Vagina (tissue), 2 donors: Measurements from ENCODE around the gene RAB29.

Experiments
- POLR2AphosphoS5 ChIP-seq, 2 donors: sonication (generic); formaldehyde crosslinking; IDR thresholded peaks; one replicate each; pipeline ENCODE4 v1.9.0; 2017; ENCODE audit warnings: antibody characterized with exemption in 2 of 2, mild to moderate bottlenecking in 2 of 2, low read depth in 1 of 2; ENCODE audit not compliant: insufficient read depth in 1 of 2
- TF ChIP-seq, protein P1 (sequence below), 3 experiments: fragments of 450-650 bp in 2 of 3; fragments of 200-600 bp in 1 of 3; sonication (generic) in 1 of 3; IDR thresholded peaks; one replicate each; pipeline ENCODE4 v1.5.1; 2017 to 2019; ENCODE audit warnings: antibody characterized with exemption in 3 of 3, mild to moderate bottlenecking in 2 of 3, moderate library complexity in 2 of 3

DNA sequence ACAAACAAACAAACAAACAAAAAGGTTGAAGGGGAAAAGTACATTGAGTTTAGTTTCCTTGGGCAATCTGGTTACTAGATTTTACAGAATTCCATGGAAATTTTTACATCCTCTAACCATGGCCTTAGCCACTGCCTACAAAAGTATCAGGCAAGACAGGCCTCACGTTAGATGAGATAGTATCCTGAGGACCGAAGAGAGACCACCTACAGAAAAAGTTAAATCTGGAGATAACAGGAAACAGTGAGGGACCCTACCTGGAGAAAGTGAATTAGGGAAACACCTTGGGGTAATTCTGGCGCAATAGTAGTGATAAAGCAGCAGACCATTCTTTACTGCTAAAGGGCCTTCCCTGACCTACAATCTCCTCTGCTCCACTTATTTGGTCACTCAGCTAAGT, 8.7 kb downstream of the RAB29 start:
- TF ChIP-seq, protein P1, sequence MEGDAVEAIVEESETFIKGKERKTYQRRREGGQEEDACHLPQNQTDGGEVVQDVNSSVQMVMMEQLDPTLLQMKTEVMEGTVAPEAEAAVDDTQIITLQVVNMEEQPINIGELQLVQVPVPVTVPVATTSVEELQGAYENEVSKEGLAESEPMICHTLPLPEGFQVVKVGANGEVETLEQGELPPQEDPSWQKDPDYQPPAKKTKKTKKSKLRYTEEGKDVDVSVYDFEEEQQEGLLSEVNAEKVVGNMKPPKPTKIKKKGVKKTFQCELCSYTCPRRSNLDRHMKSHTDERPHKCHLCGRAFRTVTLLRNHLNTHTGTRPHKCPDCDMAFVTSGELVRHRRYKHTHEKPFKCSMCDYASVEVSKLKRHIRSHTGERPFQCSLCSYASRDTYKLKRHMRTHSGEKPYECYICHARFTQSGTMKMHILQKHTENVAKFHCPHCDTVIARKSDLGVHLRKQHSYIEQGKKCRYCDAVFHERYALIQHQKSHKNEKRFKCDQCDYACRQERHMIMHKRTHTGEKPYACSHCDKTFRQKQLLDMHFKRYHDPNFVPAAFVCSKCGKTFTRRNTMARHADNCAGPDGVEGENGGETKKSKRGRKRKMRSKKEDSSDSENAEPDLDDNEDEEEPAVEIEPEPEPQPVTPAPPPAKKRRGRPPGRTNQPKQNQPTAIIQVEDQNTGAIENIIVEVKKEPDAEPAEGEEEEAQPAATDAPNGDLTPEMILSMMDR (IDR thresholded peaks at IDR 0.05): no peak
- no peak for TF ChIP-seq POLR2AphosphoS5 (IDR thresholded peaks at IDR 0.05; ENCODE audit: insufficient read depth in 1 of 2, low read depth in 1 of 2)
